HUDEP-2 (cell line): Measurements from ENCODE around the gene HSF4.
A peak's percentile ranks its signal among the peaks of the same experiment; 100 is the strongest.

Experiments used
- DNase-seq, 76 experiments: peaks; one replicate each; lab custom pipeline; 2025; ENCODE audit not compliant: unreplicated experiment in 76 of 76; lab: John Stamatoyannopoulos, UW

Gene HSF4

DNA sequence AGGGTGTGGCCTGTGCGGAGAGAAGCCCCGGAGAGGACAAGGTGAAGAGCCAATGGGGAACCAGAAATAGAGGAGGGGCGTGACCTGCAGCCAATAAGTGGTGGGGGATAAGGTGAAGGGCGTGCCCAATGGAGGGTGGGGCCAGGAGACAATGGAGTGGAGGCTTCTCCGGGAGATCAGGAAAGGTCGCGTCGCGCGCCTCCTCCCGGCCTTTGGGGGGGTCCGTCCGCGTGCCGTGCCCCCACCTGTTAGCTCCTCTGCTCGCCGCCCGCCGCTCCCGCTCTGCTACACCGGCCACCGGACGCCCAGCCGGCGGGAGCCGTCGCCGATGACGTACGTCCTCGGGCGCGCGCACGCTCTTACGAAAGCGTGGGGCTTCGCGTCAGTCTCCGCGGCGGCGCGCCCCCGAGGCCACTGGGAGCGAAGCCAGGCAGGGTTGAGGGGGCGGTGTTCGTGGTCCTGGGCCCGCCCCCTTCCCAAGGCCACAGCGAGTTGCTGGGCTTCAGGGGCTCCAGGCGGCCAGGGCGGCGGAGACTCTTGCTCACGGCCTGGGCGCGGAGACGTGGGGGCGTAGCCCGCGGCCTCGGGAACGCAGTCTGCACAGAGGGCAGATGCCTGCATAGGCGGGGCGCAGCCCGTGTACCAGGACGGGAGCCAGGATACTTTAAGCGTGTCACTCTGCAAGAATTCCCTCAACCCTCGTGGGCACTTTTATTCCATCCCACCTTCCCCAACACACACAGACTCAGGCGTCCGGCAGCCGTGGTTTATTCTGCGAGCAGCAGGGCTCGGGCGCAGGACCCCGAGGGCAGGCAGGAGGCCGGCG is 19.3 kb downstream of the HSF4 start, which contains the start of gene MATCAP1:
Gene MATCAP1 (minus strand): TSS at position 337 of the 826 bp plus-strand sequence. CDS start 3,353 bp downstream, outside the sequence.
- DNase-seq = peak in 75 of 76 experiments; percentile 62 to 97 (median 92)

GRCh38 chr16:67184453-67184994 is 20.0 kb downstream of the HSF4 start:
- DNase-seq = no peak

- DNase-seq = peak in 74 of 76 experiments; percentile 16 to 89 (median 75)
These were observed 20.6 kb downstream of the HSF4 start for GRCh38 chr16:67184995-67185650.

DNA sequence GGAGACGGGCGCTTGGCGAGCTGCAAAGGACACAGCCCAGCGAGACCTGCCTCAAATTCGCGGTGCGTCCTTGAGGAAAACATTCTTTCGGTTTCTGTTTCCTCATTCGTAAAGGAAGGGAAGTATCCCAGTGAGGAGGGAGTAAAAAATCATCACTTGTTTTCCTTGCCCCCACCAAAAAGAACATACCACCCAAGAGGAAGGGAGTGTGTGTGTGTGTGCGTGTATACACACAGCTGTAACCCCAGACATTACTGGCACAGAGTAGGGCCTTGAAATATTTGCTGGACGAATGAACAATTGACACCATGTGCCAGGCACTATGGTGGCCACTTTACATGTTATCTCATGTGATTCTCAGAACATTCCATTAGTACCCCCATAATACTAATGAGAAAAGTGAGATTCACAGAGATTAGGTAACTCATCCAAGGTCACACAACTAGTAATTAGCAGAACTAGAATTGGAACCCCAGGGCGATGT is 21.1 kb downstream of the HSF4 start:
- no peak for DNase-seq

DNA sequence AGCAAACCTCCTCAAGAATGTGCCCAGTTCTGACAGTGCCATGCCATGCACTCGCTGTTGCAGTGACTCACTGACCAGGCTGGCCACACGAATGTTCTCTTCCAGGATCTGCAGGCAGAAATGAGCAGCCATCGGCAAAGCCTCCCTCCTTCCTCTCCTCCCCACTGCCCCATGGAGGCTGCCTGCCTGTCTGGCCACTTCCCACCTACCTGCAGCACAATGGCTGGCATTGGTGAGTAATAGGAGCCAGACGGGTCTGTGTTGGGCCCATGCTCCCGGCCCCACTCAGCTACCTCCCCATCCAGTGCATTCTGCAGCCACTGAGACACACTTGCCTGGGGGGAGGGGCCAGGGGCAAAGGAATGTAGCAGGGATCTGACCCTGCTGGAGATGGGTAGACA is 22.0 kb downstream of the HSF4 start:
- DNase-seq = no peak

DNA sequence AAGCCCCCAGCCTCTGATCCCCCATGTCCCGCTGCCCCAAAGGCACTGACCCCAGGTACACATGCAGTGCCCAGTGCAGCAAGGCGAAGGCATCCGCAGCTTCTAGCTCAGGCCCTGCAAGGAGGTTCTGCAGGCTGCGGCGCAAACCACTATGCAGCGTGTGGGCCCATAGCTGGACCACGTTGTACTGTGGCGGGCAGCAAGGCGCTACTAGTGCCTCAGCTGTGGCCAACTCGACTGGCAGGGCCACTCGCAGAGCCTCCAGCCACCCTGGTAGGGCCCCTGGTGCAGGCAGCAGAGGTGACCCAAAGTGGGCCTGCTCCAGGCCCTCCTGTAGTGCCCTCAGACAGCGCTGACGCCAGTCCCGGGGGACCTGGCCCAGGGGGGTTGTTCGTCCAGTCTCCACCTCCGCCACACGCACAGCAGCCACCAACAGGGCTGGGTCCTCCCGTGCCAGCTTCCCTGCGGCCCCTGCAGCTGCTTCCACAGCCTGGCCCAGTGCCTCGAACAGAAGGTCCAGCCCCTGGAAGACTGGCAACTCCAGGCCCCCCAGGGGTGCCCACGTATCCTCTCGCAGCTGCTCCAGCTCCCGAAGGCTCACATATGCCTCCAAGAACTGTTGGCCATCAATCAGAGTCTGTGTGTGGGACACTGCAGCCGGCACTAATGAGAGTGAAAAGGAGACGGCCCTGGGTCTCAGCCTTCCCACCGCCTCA is 22.8 kb downstream of the HSF4 start:
- no peak for DNase-seq

DNA sequence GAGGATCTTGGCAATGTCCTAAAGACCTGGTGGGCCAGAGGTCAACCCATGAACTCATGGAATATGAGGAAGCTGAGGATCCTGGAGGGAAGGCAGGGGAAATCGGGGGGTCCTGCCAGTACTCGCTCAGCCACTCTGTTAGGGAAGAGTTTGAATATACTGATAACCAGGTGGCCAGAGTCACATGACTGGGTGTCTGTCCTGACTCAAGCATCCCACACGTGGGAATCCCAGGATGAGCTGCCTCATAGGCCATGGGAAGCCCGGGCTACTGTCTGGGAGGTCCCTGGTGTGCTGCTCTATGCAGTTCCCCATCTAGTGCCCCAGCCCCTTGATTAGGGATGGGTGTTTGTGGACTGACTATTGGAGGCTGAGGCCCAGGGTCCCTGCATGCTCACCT is 23.8 kb downstream of the HSF4 start:
- DNase-seq = no peak

GRCh38 chr16:67188798-67189197 is 24.3 kb downstream of the HSF4 start:
- no peak for DNase-seq

DNA sequence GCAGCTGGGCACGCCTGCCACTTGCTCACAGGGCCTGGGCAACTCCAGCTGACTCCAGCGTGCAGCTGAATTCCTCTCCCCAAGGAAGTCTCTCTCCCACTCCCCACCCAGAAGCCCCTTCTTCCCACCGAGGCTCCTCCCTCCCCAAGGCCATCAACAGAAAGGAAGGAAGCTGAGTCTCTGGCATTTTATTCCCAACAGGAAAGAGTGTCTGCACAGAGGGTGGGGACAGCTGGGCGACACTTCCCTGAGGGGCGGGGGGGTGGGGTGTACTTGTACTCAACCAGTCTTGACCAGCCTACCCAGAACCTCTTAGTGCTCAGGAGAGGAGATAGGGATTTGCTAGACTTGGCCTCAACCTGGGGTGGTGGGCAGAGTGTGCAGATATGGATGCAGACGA is 25.5 kb downstream of the HSF4 start, which contains the start of gene EXOC3L1:
Gene EXOC3L1 (minus strand): TSS at position 96 of the 400 bp plus-strand sequence. CDS start 460 bp downstream, outside the sequence.
- no peak for DNase-seq

- peak in 44 of 76 experiments; percentile 13 to 68 (median 32) for DNase-seq
These were observed 26.2 kb downstream of the HSF4 start for GRCh38 chr16:67190448-67191399.

- no peak for DNase-seq
These were observed 27.0 kb downstream of the HSF4 start for GRCh38 chr16:67191411-67191994.

DNA sequence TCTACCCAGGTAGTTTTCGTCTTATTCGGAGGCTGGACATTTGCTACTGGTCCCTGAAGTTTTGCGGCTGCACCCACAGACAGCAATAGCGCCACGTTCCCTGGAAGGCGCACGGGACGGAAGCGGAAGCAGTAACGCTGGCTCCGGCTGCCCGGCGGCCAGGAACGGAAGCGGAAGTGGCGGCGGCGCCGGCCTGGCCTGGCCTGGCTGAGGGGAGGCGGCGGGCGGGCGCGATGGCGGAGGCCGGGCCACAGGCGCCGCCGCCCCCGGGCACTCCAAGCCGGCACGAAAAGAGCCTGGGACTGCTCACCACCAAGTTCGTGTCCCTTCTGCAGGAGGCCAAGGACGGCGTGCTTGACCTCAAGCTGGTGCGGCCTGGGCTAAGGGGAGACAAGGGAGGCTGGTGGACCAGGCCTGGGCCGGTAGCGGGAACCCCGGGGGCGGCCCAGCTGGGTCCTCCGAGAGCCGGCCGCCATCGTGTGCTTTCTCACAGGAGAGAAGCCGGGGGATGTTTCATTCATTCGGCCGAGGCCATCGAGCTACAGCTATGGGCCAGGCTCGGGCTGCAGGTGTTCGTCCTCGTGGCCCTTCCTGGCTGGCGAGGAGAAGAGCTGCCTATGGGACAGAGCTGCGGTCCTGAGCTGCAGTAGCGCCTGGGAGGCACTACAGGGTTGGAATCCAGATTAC is 27.6 kb downstream of the HSF4 start, which contains the start of gene E2F4:
Gene E2F4 (plus strand): TSS at position 161 of the 687 bp plus-strand sequence. CDS start 73 bp downstream, at position 234.
- peak in 73 of 76 experiments; percentile 30 to 91 (median 81) for DNase-seq

DNA sequence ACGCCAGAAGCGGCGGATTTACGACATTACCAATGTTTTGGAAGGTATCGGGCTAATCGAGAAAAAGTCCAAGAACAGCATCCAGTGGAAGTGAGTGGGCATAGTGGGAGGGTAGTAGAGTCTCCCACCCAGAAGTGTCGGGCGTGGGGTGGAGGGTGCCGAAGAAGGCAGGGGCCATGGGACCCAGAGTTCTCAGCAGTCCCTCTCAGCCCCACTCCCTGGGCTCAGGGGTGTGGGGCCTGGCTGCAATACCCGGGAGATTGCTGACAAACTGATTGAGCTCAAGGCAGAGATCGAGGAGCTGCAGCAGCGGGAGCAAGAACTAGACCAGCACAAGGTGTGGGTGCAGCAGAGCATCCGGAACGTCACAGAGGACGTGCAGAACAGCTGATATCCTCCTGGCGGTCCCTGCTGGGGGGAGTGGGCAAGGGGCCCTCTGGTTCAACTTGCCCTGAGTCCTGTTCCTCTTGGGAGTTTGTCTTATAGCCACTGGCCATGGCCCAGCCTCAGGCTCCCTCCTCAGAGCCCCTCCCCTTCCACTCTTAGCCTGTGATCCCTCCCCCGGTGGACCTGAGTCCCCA is 28.3 kb downstream of the HSF4 start:
- DNase-seq = peak in 11 of 76 experiments; percentile 11 to 54 (median 26)

GRCh38 chr16:67193536-67193935 is 29.0 kb downstream of the HSF4 start:
- DNase-seq = no peak

GRCh38 chr16:67194260-67194659 is 29.7 kb downstream of the HSF4 start:
- peak in 73 of 76 experiments; percentile 22 to 89 (median 72) for DNase-seq

GRCh38 chr16:67195676-67196075 is 31.1 kb downstream of the HSF4 start:
- DNase-seq = no peak

DNA sequence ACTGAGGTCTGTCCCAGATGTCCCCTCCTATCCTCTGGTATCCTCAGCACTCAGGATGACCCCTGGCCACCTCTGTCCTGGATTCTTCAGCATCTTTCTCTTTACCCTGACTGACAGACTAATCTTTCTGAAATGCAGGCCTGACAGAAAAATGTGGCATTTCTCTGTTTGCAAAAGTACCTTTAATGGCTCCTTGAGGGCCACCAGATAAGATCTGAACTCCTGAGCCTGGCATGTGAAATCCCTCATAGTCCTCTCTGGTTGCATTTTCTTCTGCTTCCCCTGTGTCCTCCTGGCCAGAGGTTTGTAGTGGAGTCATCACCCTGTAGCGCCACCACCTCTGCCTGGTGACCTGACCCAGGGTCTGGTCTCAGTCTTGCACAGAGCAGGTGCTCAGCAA is 32.3 kb downstream of the HSF4 start:
- DNase-seq = no peak

GRCh38 chr16:67197704-67198103 is 33.2 kb downstream of the HSF4 start:
- no peak for DNase-seq
